GM19099 (cell line): ENCODE results near the gene SIGLEC14.
A peak's percentile ranks its signal among the peaks of the same experiment; 100 is the strongest.

Experiments used
- POLR2A ChIP-seq: IDR thresholded peaks from 3 replicates; pipeline ENCODE4 v1.6.1; 2011; ENCODE audit warnings: low read depth; ENCODE audit not compliant: insufficient read length; ENCODE audit errors: extremely low read depth

Gene SIGLEC14

DNA sequence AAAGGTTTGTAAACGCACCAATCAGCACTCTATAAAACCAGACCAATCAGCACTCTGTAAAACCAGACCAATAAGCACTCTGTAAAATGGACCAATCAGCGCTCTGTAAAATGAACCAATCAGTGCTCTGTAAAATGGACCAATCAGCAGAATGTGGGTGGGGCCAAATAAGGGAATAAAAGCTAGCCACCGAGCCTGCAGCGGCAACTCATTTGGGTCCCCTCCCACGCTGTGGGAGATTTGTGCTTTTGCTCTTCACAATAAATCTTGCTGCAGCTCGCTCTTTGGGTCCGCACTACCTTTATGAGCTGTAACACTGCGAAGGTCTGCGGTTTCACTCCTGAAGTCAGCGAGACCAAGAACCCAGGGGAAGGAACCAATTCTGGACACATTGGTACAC, 47.5 kb downstream of the SIGLEC14 start:
- TF ChIP-seq POLR2A = no peak

DNA sequence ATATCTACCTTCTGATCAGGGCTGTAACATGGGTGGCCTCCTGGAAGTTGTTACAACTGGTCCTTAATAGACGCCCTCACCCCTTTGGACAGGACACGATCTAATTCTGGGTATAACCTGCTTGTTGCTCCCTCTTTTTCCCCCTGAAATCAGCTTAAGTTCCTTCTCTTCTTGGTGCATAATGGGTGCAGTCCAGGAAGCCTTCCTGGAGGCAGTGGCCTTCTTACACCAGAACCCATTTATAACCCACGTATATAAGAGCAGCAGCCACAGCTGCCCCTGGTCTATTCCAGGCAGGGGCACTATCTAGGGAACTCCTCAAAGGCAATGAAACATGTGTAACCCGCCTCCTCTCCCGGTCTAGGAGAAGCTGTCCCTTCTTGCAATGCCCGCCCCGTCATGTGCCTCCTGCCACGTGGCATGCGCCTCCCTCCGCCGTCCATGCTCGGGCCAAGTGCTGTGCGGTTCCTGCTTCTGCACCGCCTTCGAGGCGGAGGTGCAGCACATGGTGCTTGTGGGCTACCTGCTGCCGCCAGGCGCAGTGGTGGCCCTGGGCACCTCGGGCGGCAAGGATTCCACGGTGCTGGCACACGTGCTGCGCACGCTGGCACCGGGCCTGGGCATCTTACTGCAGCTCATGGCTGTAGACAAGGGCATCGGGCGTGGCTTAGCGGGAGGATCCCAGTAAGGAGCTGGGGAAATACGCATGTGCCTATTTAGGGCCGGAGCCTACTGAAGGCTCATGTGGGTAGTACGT, 48.3 kb downstream of the SIGLEC14 start:
- TF ChIP-seq POLR2A = no peak

DNA sequence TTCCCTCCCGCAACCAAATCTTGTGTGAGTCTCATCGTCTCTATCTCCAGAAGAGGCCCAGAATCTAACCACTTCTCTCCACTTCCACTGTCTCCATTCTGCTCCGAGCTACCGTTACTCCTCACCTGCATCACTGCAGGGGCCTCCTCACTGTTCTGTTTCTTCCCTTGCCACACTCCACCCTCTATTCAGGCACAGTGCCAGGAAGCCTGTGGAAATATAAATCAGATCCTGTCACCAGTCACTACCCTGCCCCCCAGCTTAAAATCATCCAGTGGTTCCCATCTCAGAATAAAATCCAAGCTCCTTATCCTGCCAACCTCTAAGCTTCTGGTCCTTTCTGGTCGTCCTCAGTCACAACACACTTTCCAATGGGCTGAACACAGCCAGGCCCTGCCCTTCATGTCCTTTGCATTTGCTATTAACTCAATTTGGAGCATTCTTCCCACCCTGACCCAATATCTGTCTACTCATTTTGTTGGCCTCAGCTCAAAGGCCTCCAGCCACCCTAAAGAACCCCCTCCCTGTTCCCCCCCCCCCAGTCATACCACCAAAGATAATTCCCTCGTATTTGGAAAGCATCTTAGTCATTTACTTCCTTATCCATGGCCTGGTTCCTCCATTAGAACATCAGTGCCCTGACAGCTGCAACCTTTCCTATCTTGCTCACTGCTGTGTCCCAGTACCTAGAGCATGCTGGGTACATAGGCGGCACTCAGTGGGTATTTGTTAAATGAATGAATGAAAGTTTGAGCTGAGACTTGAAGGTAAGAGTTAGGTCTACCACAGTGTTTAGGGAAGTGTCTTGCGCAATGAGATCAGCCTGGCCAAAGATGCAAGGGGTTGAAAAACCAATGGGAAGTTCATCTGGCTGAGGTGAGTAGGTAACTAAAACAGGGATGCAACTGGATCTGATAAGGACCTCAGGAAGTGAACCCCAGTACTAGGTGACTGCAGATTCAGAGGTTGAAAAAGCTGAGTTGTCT, 51.1 kb downstream of the SIGLEC14 start:
- TF ChIP-seq POLR2A = no peak

DNA sequence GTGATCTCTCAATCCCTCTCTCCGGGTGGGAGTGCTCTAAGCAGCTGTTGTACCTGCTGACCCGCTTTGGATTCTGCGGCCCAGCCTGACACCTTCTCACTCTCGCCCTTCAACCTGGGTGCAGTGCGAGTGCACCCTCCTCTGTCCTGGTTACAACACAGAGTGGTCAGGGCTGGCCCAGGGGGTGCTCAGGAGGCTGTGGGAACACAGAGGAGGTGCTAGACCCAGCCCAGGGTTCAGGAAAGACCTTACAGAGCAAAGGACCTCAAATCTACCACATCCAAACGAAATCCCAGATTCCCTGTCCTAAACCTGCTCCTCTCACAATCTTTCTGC, 51.9 kb downstream of the SIGLEC14 start:
- TF ChIP-seq POLR2A = no peak

DNA sequence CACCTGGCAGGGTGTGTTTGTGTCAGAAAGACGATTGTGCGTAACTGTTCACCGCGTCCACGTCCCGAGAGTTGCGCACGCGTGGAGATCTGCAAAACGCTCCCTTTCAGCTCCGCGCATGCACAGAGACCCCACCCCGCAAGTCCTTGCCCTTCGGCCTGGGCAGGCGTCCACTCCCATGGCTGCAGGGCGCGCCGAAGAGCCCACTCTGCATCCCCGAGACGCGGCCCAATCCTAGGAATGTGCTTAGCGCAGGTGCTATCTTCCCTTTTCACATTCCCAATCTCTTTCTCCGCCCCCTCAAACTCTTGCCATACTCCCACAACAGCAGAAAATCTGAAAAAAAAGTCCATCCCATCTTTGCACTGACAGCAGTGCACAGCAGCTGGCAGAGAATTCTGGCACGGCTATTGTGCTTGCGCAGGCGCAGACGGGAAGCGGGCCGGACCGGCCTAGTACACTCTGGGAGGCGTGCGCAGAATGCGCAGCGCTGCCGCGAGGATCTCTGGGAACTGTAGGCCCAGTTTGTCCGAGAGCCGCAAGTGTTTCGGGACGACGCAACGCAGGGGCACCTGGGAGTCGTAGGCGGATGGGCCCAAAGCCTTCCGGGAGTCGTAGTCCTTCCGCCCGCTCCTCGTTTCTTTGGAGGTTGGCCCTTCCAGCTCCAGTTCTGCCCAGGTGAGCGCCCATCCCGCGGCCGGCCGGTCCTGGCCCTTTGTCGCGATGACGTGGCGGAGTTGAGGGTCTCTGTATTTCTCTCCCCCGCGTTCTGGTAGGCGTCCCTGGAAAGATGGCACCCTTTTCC, 52.5 kb downstream of the SIGLEC14 start:
- TF ChIP-seq POLR2A = peak; percentile 72

DNA sequence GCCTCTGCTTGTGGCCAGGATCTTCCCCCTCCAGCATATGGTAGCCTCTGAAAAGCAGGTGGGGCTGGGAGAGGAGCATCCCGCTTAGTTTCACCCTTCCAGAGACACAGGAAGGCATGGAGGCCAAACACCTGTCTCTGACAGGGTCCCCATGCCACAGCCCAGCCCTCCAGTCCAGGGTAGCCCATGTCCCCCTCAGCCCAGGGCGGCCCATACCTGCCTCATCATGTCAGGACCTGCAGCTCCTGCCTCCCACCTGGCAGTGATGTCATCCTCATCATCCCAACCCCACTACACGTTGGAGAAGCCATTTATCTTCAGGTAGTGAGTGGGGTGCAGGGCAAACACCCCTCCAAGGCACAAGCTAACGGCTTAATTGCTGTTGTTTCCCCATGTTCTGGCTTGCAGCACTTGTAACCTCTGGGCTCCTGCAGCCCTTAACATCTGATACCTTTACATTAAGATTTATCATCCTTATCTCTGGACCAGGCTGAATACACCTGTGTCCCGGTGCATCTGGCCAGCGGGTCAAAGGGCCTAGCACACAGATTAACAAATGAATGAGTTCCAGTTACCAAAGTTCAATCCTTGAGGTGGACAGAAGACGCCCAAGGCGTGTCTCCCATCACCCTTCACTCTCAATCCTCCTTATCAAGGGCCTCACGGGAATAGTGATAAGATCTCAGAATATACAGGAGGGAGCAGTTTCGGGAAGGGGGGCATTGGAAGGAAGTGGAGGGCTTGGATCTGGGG, 53.3 kb downstream of the SIGLEC14 start:
- TF ChIP-seq POLR2A = no peak
